CD4-positive, alpha-beta memory T cell (primary cell): Measurements from ENCODE around the gene CDY2B. TPM values are rescaled to one million over a fixed set of nuclear protein-coding genes. Genes with fewer than 3 reads are reported as not detected.
"Not testable (repeated sequence)": the region's sequence is repeated elsewhere in the genome, so short reads cannot be mapped to it uniquely, and the experiment has no call there.

Experiments
- CTCF ChIA-PET: fragments of 350-600 bp; sonication (Branson Sonifier 250); formaldehyde crosslinking; loops from one replicate; lab custom pipeline; 2021; ENCODE audit warnings: inconsistent platforms; ENCODE audit not compliant: partially characterized antibody; lab: Charles Lee
- POLR2A ChIA-PET: fragments of 350-600 bp; sonication (Branson Sonifier 250); formaldehyde crosslinking; loops from one replicate; lab custom pipeline; 2021; ENCODE audit not compliant: partially characterized antibody; lab: Charles Lee
- DNase-seq, 5 donors: peaks; one replicate each; pipeline versions ENCODE4 v3.0.0 to v3.0.0-alpha.2; 2020 to 2022; ENCODE audit warnings: mixed read lengths in 1 of 5
- H3K27ac ChIP-seq: one replicate; pipeline ENCODE4 v1.7.0; 2013; ENCODE audit warnings: low read depth, low read length
- H3K27me3 ChIP-seq: 2 replicates; pipeline ENCODE4 v1.7.0; 2013; ENCODE audit warnings: mild to moderate bottlenecking, low read length, moderate library complexity; ENCODE audit not compliant: insufficient read depth
- H3K36me3 ChIP-seq: 2 replicates; pipeline ENCODE4 v1.7.0; 2013; ENCODE audit warnings: mild to moderate bottlenecking, low read length, moderate library complexity; ENCODE audit not compliant: insufficient read depth
- H3K4me1 ChIP-seq: 2 replicates; pipeline ENCODE4 v1.7.0; 2013; ENCODE audit warnings: mild to moderate bottlenecking, low read length, moderate library complexity; ENCODE audit not compliant: insufficient read depth
- H3K4me3 ChIP-seq, 2 donors: one replicate each; pipeline ENCODE4 v1.7.0; 2013; ENCODE audit warnings: low read length in 2 of 2, mild to moderate bottlenecking in 1 of 2
- H3K9me3 ChIP-seq, 2 donors: one replicate each; pipeline ENCODE4 v1.7.0; 2013; ENCODE audit warnings: low read length in 2 of 2, control low read depth in 1 of 2; ENCODE audit not compliant: control insufficient read depth in 1 of 2
- H3K27ac Mint-ChIP-seq, 7 donors: one replicate each; pipeline ENCODE4 v1.8.0; 2020 to 2021; ENCODE audit warnings: mixed read lengths in 7 of 7, mild to moderate bottlenecking in 6 of 7, inconsistent platforms in 3 of 7, moderate library complexity in 3 of 7
- H3K27me3 Mint-ChIP-seq, 2 donors: one replicate each; pipeline ENCODE4 v1.8.0; 2020 to 2021; ENCODE audit warnings: mixed read lengths in 2 of 2
- H3K36me3 Mint-ChIP-seq, 2 donors: one replicate each; pipeline ENCODE4 v1.8.0; 2020 to 2021; ENCODE audit warnings: mixed read lengths in 2 of 2, inconsistent platforms in 1 of 2, mild to moderate bottlenecking in 1 of 2
- H3K4me1 Mint-ChIP-seq, 4 donors: one replicate each; pipeline ENCODE4 v1.8.0; 2020 to 2021; ENCODE audit warnings: mixed read lengths in 4 of 4, mild to moderate bottlenecking in 1 of 4
- H3K4me3 Mint-ChIP-seq, 8 donors: one replicate each; pipeline ENCODE4 v1.8.0; 2020 to 2021; ENCODE audit warnings: mixed read lengths in 8 of 8, mild to moderate bottlenecking in 7 of 8, moderate library complexity in 6 of 8, inconsistent platforms in 3 of 8
- H3K9me3 Mint-ChIP-seq, 8 donors: one replicate each; pipeline ENCODE4 v1.8.0; 2020 to 2021; ENCODE audit warnings: mixed read lengths in 8 of 8, mild to moderate bottlenecking in 5 of 8, inconsistent platforms in 3 of 8, moderate library complexity in 1 of 8
- intact Hi-C: fragments of 100-400 bp; cut with micrococcal nuclease; formaldehyde crosslinking; loops from one replicate; pipeline ENCODE4 v1.15.1; 2023
- polyA plus RNA-seq, 2 donors: library from polyadenylated mRNA; unstranded; fragments of 300-500 nt; fragmentation: Illumina TruSeq; gene quantifications; one replicate each; pipeline ENCODE4 v1.2.3, GENCODE V29; 2021
- total RNA-seq, 2 experiments: library from RNA; stranded (reverse); gene quantifications; one replicate each; pipeline ENCODE4 v1.2.3, GENCODE V29; 2021

CDY2B gene
- total and polyA plus RNA-seq, 4 experiments from 2014 or later = not detected

DNA sequence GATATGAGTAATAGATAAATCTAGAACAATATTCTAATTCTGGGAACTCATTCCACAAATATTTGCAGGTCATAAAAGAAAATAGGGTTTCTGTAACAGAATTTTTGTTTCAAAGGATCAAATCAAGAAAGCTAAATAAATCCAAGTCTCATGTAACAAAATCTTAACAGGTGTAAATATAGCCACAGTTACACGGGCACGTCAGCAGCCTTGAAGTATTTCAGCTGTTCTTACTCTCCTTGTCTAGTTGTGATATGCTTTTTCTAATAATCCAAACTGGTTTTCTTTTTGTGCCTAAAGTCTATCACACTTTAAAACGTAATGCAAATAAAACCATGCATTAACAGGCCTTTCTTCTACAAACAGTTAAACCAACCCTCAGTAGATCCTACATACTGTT, 9.3 kb downstream of the CDY2B start:
- intact Hi-C loops, H3K36me3 Mint-ChIP-seq, H3K4me1 ChIP-seq, H3K27me3 Mint-ChIP-seq, H3K27me3 ChIP-seq, H3K36me3 ChIP-seq, POLR2A ChIA-PET, H3K27ac Mint-ChIP-seq, CTCF ChIA-PET, H3K27ac ChIP-seq, H3K4me3 Mint-ChIP-seq, H3K4me1 Mint-ChIP-seq, DNase-seq, H3K9me3 ChIP-seq, H3K9me3 Mint-ChIP-seq, H3K4me3 ChIP-seq: not testable (repeated sequence)

DNA sequence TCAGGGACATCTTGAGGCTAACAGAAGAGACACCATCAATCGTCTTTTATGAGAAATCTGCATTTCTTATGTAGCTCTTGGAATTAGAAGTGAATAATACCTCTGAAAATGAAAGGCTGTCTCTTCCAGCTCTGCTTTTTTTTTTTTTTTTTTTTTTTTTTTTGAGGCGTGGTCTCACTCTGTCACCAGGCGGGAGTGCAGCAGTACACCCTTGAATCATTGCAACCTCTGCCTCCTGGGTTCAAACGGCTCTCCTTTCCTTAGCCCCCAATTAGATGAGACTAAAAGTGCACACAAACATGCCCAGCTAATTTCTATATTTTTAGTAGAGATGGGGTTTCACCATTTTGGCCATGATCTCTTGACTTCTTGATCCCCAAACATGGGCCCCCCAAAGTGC, 12.2 kb downstream of the CDY2B start:
- intact Hi-C loops, POLR2A ChIA-PET, H3K4me3 Mint-ChIP-seq, H3K4me1 ChIP-seq, CTCF ChIA-PET, H3K36me3 Mint-ChIP-seq, H3K4me3 ChIP-seq, H3K27me3 Mint-ChIP-seq, H3K27me3 ChIP-seq, H3K9me3 Mint-ChIP-seq, H3K9me3 ChIP-seq, DNase-seq, H3K4me1 Mint-ChIP-seq, H3K27ac Mint-ChIP-seq, H3K27ac ChIP-seq, H3K36me3 ChIP-seq: not testable (repeated sequence)

DNA sequence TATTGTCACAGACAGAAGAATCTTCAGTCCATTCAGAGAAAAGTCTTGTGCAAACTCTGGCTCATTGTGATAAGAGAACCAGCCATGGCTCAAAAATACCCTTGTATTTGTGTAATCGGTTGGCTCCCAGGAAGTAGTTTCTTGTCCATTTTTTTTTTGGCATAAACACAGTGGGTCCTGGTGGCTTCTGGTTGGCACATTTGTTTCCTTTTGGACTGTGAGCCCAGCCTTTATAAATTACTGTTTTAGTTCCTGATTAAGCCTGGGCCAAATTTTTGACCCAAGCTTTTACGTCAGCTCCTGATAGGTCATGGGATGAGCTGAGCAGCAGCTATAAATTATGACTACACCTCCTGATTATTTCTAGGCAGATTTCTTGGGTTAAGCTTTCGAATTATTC, 19.4 kb downstream of the CDY2B start:
- CTCF ChIA-PET, H3K36me3 Mint-ChIP-seq, H3K27me3 ChIP-seq, H3K9me3 ChIP-seq, intact Hi-C loops, H3K4me3 Mint-ChIP-seq, H3K27ac ChIP-seq, H3K9me3 Mint-ChIP-seq, H3K27me3 Mint-ChIP-seq, DNase-seq, H3K36me3 ChIP-seq, H3K27ac Mint-ChIP-seq, H3K4me3 ChIP-seq, POLR2A ChIA-PET, H3K4me1 ChIP-seq, H3K4me1 Mint-ChIP-seq: not testable (repeated sequence)

DNA sequence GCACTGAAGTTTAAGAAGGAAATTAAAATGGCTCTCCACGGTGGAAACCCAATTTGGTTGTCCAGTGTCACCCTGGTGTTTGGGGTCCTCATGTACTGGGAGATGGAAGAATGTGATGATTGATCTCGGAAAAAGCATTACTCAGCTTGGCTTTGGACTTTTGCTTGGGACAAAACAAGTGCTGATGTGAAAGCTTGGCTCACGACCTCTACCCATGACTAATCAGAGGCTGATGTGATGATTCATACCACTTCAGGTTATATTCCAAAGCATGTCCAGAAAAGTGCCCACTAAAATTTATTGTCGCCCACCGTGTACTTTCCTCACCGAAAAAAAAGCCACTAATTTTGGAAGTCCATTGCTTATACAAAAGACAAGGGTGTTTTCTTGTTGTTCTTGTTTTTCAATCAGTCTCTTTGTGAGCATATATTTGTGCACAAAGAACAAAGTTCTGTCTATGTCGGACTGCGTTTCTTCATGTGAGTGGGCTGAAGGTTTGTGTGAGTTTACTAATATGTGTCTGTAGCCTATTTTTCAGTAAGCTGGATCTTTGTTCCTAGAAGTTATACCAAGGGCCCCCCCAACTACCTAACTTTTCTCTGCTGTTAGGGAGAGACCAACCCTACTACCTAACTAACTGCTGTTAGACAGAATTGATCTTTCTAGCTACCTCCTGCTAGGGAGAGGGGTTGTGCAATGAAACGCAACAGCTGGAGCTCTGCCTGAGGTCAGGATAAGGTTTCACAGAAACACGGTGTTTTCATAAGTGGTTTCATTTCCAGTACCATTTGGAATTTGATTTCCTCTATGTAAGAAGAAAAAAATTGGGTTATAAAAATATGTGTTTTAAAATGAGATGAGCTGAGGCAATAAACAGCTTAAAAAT, 22.8 kb downstream of the CDY2B start:
- H3K36me3 ChIP-seq, intact Hi-C loops, H3K36me3 Mint-ChIP-seq, H3K4me3 ChIP-seq, DNase-seq, H3K27ac Mint-ChIP-seq, H3K9me3 Mint-ChIP-seq, H3K27ac ChIP-seq, H3K27me3 ChIP-seq, H3K4me1 Mint-ChIP-seq, H3K27me3 Mint-ChIP-seq, POLR2A ChIA-PET, H3K4me1 ChIP-seq, H3K9me3 ChIP-seq, H3K4me3 Mint-ChIP-seq, CTCF ChIA-PET: not testable (repeated sequence)

DNA sequence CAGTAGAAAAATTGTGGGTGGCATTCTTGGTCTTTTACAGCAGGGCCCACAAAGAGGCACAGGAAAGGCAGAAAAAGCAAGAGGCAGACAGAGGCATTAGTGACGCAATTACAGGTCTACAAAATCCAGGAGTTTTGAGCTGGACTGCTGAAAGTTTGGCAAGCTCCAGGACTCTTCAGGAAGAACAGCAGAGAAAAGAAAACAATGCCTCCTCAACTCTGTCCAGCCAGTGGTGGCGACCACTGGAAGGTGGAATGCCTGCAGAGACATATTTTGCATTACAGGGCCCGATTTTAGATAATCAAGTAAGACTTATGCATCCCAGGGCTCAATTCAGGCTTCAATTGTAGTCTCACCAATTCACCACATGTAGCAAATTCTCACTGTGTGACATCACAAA, 23.5 kb downstream of the CDY2B start:
- H3K36me3 ChIP-seq, CTCF ChIA-PET, intact Hi-C loops, H3K9me3 ChIP-seq, H3K4me3 Mint-ChIP-seq, H3K4me3 ChIP-seq, H3K27ac ChIP-seq, H3K27me3 Mint-ChIP-seq, H3K4me1 Mint-ChIP-seq, H3K36me3 Mint-ChIP-seq, H3K9me3 Mint-ChIP-seq, H3K27me3 ChIP-seq, H3K27ac Mint-ChIP-seq, POLR2A ChIA-PET, H3K4me1 ChIP-seq, DNase-seq: not testable (repeated sequence)

DNA sequence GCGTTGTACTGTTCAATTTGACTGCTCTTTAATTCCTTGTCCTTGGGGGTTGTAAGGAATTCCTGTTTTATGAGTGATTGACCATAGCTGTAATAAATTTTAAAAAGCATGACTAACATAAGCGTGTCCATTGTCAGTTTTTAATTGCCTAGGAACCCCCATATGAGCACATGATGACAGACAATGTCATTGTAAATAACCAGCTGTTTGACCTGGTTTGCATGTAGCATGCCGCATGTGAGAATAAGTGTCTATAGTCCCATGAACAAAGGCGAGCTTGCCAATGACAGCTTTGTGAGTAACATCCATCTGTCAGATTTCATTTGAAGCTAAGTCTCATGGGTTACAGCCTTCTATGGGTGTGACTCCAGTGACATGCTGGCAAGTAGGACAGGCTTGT, 30.9 kb downstream of the CDY2B start:
- H3K9me3 Mint-ChIP-seq, H3K27ac ChIP-seq, DNase-seq, H3K36me3 ChIP-seq, H3K4me3 ChIP-seq, H3K4me1 ChIP-seq, H3K4me1 Mint-ChIP-seq, H3K9me3 ChIP-seq, H3K27ac Mint-ChIP-seq, H3K36me3 Mint-ChIP-seq, H3K4me3 Mint-ChIP-seq, CTCF ChIA-PET, intact Hi-C loops, POLR2A ChIA-PET, H3K27me3 Mint-ChIP-seq, H3K27me3 ChIP-seq: not testable (repeated sequence)

DNA sequence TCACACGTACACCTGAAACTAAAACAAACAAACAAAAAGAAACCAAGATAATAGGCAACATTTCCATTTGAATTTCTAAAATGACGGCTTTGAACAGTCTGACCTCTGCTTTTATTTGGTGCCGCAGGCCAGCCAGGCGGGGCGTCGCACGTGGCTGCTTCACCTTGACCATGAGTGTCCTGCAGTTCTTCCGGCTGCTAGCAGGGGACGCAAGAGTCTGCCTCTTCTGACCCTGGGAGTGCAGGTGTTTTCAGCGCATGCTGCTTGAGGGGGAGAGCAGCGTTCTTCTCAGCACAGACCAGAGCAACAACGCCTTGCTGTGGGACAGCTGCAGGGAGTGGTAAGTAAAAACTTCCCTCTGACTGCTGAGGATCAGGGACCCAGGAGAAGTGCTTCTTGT, 47.9 kb downstream of the CDY2B start:
- H3K4me3 Mint-ChIP-seq, H3K27me3 ChIP-seq, POLR2A ChIA-PET, H3K4me1 ChIP-seq, H3K9me3 Mint-ChIP-seq, CTCF ChIA-PET, intact Hi-C loops, H3K36me3 Mint-ChIP-seq, DNase-seq, H3K36me3 ChIP-seq, H3K4me3 ChIP-seq, H3K27ac ChIP-seq, H3K9me3 ChIP-seq, H3K27ac Mint-ChIP-seq, H3K27me3 Mint-ChIP-seq, H3K4me1 Mint-ChIP-seq: not testable (repeated sequence)
